ENCODE measurements around the gene COX20.

Gene COX20

DNA sequence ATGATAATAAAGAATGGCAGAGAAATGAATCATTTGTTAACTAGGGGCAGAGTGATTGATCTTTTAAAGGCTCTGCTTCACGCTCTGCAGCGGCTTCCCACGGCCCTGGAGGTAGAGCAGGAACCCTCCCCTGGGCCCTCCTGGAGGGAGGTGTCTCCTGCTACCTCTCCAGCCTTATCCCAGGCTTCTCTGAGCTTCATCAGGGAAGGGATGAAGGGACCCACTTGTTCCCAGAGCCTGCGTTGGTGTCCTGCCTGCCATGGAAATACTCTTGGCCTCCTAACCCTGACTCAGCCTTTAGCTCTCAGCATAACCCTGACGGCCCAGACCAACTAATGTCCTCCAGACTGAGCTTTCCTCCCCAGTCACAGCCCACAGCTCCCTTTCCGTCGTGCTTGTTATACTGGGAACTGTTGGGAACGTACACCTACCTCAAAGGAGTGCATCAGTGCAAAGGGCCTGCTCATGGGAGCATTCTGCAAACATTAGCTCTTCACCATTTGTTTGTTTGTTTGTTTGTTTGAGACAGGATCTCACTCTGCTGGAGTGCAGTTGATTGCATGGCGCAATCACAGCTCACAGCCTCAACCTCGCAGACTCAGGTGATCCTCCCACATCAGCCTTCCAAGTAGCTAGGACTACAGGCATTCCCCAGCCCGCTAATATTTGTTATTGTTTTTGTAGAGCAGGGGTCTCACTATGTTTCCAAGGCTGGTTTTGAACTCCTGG, 46.3 kb downstream of the COX20 start:
- no peak for DNase-seq

DNA sequence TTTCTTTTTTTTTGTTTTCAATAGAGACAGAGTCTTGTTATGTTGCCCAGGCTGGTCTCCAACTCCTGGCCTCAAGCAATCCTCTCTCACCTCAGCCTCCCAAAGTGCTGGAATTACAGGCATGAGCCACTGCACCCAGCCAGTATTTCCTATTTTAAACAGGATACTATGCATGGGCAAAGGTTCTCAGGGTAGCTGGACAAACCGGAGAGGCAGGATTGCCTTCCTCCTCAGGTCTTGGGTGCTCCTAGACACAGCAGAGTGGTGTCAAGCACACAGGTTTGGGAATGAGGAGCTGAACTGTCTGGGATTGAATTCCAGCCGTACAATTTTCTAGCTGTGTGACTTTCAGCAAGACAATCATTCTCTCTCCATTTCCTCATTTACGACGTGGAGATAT, 51.8 kb downstream of the COX20 start:
- DNase-seq = no peak

DNA sequence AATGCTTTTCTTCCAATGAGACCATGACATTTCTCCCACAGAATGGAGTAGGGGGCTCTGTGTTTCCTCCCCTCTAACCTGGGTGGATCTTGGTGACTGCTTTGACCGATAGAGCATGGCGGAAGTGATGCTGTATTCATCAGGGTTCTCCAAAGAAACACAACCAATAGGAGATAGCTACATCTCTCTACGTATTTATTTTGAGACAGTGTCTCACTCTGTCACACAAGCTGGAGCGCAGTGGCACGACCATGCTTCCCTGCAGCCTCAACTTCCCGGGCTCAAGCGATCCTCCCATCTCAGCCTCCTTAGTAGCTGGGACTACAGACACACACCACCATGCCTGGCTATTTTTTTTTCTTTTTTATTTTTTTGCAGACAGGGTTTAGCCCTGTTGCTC, 58.4 kb downstream of the COX20 start:
- DNase-seq = no peak
